SK-N-SH (cell line): ENCODE measurements around the gene LHPP.

Experiments
- CHD2 ChIP-seq: fragments of 150-350 bp; IDR thresholded peaks from 2 replicates; pipeline ENCODE4 v1.6.1; 2018; ENCODE audit warnings: low read length; ENCODE audit not compliant: partially characterized antibody
- CTCF ChIP-seq: fragments of 200-600 bp; sonication (generic); IDR thresholded peaks from 2 replicates; pipeline ENCODE4 v1.6.1; 2017; ENCODE audit warnings: antibody characterized with exemption, mild to moderate bottlenecking, moderate library complexity
- FOSL2 ChIP-seq: IDR thresholded peaks from 2 replicates; pipeline ENCODE4 v1.4.0; 2012; ENCODE audit warnings: low read depth, mild to moderate bottlenecking, moderate library complexity, borderline replicate concordance
- FOXM1 ChIP-seq: IDR thresholded peaks from 2 replicates; pipeline ENCODE4 v1.4.0; 2012; ENCODE audit warnings: low read depth, mild to moderate bottlenecking
- GABPA ChIP-seq: IDR thresholded peaks from 2 replicates; pipeline ENCODE4 v1.4.0; 2012; ENCODE audit warnings: low read depth, mild to moderate bottlenecking
- GATA2 ChIP-seq: sonication (generic); formaldehyde crosslinking; IDR thresholded peaks from 2 replicates; pipeline ENCODE4 v1.5.0; 2020; ENCODE audit warnings: mild to moderate bottlenecking, missing genetic modification reagents
- PBX3 ChIP-seq: IDR thresholded peaks from 2 replicates; pipeline ENCODE4; 2012
- POLR2AphosphoS5 ChIP-seq: IDR thresholded peaks from 2 replicates; pipeline ENCODE4 v1.6.1; 2012; ENCODE audit warnings: low read depth, low read length
- TEAD4 ChIP-seq: IDR thresholded peaks from 2 replicates; pipeline ENCODE4 v1.4.0; 2012; ENCODE audit warnings: mild to moderate bottlenecking, borderline replicate concordance; ENCODE audit not compliant: insufficient read depth

- no peak for TF ChIP-seq FOXM1
- TF ChIP-seq GATA2 (CRISPR knock-in tag): no peak
- no peak for TF ChIP-seq CTCF
- TF ChIP-seq GABPA: no peak
- peak; percentile 87 for TF ChIP-seq CHD2
- no peak for TF ChIP-seq POLR2AphosphoS5
- TF ChIP-seq PBX3: no peak
- TF ChIP-seq FOSL2: no peak
- no peak for TF ChIP-seq TEAD4
Measured at GRCh38 chr10:124648738-124649137, 187.1 kb downstream of the LHPP start.
